Fibroblast of skin of back (primary cell): ENCODE measurements around the gene C10orf143. TPM values are rescaled to one million over a fixed set of nuclear protein-coding genes. Genes with fewer than 3 reads are reported as not detected.
"Not testable (repeated sequence)": the region's sequence is repeated elsewhere in the genome, so short reads cannot be mapped to it uniquely, and the experiment has no call there.

Source experiments
- DNase-seq: peaks from one replicate; pipeline ENCODE4 v3.0.0-alpha.2; 2013
- polyA plus RNA-seq, 2 experiments: library from polyadenylated mRNA; unstranded; fragments of 120-200 nt; gene quantifications; one replicate each; pipeline ENCODE4 v1.2.1, GENCODE V29; 2013; ENCODE audit not compliant: insufficient read length in 2 of 2

Gene C10orf143
- 1.3 TPM for polyA plus RNA-seq (2013, experiment 1 of 2; ENCODE audit: insufficient read length)
- polyA plus RNA-seq (2013, experiment 2 of 2; ENCODE audit: insufficient read length), result 0.52 TPM

DNA sequence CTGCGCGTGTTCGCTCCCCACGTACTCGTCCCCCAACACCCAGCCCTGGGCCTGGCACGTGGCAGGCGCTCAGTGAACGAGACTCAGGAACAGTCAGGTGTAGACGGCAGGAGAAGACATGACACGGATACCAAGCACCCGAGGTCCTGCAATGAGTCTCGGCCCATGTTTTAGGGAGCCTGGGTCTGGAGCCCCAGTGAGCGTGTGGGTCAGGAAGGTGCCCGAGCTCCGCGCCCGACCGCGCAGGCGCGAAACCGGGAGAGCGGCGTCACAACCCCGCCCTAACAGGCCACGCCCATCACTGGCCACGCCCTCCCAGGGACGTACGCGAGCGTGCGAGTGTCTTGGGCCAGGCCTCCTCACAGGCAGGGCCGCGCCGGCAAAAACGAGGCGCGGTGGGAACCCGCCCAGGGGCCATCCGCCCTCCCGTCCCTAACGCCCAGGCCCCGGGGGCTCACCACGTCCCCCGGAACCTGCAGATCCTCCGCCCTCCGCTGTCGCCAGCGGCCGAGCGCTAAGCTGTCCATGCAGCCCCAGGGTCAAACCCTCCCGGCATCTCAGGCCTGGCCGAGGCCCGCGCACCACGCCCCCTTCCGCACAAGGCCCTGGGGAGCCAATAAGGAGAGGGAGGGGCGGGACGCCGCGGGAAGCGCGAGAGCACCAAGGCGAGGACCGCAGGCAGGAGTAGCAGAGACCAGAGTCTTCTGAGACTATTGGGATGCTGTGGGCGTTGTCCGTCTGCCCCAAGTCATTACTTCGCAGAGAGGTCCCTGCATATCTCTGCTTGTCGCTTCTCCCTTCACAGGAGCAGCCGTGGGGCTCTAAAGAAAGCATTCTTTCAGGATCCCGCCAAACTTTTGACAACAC is at the start of gene C10orf143:
C10orf143 (minus strand) TSS at position 585 of the 867 bp plus-strand sequence; CDS start at position 527, 58 bp downstream.
- peak; percentile 97 for DNase-seq

DNA sequence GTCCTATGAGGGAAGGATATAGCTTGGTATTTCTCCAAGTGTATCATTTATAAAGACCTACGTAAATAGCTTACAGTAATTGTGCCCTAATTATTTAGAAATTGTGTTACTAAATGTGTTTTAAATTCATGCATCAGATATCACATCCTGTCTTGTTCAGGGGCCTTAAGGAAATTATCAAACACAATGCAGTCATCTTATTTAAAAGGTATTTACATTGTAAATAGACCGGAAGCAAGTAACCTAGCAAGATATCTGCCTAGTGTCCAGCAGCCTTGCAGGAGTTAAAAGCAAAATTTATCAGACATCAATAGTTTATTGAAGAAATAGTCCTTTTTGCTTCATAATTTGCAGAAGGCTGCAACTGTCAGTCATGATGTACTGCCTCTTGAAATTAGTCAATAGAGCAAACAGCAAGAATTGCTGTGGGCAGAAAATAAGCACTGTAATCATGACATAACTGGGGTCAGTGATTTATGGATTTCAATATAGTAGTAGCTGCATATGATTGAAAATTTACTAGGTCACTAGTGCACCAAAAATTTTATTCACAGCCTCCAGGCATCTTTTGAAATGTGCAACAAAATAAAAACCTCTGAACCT is 48.7 kb upstream of the C10orf143 start:
- no peak for DNase-seq

DNA sequence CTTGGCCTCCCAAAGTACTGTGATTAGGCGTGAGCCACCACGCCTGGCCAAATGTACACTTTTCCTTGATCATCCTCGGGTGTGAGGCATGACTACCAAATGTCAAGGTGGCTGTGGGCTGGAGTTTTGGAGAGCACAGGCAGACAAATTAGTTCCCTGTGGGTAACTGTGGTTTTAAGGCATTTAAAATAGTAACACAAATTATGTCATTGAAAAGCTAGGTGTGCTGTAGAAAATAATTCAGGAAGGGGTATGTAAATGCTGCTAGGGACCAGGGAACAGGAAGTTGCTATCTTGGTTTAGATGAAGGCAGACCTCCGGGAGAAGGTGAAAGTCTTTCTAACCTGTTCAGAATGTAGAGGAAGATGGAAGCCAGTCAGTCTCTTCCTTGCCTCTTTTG is 35.4 kb upstream of the C10orf143 start:
- no peak for DNase-seq

DNA sequence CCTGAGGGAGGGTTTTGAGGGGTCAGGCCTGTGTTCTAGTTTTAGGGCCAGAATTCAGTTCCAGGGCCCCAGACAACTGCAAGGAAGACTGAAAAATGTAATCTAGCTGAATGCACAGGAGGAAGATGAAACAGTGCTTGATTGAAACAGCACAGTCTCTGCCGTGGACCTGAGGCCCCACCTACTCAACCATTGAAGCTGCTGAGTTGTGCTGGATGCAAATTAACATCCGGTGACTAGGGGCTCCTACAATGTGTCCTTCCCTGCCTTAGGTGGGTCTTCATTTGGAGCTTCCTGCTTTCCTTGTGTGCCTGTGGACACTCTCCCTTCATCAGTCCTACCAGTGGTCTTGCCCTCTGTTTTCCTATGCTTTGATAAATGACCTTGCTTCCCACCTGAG is 31.2 kb upstream of the C10orf143 start:
- no peak for DNase-seq

DNA sequence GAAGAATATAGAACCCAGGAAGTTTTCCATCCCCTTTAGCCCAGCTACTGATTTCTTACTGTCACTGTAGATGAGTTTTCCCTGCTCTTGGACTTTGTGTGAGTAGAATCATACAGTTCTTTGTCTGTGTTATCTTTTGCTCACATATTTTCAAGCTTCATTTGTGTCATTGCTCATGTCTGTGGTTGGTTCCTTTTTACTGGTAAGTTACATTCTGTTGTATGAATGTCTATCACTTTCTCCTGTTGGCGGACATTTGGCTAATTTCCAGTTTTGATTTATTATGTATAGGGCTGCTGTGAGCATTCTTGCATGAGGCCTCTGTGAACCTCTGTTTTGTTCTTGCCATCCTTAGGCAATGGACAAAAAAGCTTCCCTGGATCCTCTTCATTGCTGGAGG is 30.8 kb upstream of the C10orf143 start:
- peak; percentile 28 for DNase-seq

DNA sequence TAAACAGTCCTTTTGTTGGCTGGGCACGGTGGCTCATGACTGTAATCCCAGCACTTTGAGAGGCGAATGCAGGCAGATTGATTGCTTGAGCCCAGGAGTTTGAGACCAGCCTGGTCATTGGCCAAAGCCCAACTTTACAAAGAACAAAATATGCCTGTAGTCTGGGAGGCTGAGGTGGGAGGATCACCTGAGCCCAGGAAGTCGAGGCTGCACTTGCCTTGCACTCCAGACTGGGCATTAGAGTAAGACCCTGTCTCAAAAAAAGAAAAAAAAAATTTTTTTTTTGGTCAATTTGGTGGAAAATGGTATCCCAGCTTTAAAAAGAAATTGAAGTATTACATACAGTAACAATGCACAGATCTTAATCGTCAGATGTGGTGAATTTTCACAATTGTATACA is 30.4 kb upstream of the C10orf143 start:
- DNase-seq, result no peak

DNA sequence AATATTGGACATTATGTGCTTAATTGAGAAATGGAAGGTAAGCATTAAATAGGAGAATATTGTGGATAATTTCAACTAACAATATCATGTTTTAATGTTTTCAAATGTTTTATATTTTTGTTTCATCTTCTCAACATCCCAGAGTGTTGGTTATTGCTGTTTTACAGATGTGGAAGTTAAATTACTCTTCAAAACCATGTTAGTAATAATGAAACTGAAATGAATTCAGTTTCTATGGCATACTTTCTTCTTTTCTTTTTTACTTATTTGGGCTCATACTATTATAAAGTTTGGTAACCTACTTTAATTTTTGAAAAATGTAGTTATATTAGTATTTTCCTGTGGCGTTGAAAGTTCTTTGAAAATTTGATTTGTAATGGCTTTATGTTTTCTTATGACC is 29.8 kb upstream of the C10orf143 start:
- DNase-seq, result no peak

DNA sequence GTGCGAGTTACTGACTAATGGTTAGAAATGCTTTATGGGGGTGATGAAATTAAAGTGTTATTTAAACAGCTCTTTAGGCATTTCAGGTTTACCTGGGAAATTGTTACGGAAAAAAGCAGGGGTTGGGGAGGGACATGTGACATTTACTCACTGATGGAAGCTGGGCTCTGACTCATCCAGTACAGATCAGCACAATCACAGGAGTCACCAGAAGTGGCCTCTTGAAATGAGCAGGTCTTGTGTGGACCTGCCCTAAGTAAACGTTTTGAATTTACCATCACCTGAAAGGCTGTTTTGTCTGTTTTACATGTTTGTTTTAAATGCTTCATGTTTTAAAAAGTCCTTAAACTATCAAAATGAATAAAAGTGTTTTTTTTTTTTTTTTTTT is 27.8 kb upstream of the C10orf143 start:
- peak; percentile 41 for DNase-seq

DNA sequence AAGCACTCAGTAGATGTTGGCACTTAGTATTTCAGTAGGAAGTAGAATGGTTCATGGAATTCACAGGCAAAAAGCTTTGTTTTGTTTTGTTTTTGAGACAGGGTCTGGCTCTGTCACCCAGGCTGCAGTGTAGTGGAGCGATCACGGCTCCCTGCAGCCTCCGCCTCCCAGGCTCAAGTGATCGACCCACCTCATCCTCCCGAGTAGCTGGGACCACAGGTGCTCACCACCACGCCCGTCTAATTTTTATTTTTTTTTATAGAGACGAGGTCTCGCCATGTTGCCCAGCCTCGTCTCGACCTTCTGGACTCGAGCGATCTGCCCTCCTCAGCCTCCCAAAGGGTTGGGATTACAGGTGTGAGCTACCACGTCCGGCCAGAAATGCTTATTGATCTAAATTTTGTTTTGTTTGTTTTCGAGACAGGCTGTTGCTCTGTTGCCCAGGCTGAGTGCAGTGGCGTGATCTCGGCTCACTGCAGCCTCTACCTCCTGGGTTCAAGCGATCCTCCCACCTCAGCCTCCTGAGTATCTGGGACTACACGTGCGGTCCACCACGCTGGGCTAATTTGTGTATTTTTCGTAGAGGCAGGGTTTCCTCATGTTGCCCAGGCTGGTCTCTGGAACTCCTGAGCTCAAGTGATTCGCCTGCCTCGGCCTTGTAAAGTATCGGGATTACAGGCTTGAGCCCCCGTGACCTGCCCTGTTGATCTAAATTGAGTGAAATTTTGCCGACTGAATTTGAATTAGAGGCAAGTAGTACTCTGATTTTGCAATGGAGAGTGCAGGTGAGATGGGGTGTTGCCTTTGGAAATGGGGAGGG is 27.2 kb upstream of the C10orf143 start:
- no peak for DNase-seq

DNA sequence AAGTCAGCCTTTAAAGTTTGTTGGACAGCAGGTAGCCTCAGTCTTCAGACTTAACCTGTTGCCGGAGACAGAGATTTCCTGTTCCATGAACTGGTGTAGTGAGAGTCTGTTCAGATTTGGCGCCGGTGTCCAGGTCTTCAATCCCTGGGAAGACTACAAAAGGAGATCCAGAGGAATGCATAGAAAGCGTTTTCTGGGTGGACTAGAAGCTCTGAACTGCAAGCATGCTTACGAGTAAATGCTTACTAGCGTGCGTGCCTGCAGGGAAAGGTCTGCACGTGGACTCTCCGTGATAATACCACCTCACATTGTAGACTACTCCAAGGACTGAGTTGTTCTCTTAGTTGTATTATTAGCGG is 26.4 kb upstream of the C10orf143 start:
- peak; percentile 24 for DNase-seq

DNA sequence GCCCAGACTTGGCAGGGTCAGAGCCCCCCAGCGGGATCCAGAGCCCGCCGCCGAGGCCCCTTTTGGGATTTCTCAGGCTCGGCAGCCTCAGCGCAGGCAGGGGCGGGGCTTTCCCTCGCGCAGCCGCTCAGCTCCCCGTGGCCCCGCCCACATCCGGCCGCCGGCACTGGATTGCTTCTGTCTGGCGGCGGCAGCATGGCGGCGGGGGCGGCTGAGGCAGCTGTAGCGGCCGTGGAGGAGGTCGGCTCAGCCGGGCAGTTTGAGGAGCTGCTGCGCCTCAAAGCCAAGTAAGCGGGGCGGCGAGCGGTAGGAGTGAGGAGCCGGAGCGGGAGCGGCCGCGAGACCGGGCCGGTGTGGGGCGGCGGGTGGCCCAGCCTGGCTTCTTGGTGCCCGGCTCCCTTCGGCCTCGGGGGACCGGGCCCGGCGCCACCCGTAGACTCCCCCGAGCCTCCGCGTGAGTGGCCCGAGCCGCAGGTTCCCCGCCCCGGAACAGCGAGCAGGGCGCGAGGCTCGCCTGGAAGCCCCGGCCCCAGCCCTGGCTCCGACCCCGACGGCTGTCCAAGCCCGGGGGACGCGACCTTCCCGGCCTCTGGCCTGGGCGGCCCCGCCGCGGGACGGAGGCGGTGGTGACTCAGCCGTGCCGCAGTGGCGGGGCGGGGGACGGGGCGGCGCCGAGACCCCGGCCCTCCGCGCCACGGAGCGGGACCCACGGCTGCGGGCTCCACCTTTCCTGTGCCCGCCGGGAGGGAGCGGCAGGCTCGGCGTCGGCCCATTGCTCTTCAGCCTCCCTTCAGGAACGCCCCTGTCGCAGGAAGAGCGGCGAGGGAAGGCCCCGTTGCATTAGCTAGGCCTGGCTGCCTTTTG is 25.8 kb upstream of the C10orf143 start, which contains the start of gene GLRX3:
GLRX3 (plus strand) TSS at position 166 of the 864 bp plus-strand sequence; CDS start at position 196, 30 bp downstream.
- peak; percentile 85 for DNase-seq

DNA sequence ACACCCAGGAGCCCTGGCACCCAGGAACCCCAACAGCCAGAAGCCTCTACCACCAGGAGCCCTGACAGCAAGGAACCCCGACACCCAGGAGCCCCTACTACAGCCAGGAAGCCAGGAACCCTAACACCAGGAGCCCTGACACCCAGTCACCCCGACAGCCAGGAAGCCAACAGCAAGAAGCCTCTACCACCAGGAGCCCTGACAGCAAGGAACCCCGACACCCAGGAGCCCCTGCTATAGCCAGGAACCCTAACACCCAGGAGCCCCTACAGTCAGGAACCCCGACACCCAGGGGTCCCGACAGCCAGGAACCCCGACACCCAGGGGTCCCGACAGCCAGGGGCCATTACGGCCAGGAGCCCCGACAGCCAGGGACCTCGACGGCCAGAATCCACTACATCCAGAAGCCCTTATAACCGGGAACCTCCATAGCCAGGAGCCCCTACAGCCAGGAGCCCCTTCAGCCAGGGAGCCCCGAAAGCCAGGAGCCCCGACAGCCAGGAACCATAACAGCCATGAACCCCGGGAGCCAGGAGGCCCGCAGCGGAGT is 25.1 kb upstream of the C10orf143 start:
- no peak for DNase-seq

DNA sequence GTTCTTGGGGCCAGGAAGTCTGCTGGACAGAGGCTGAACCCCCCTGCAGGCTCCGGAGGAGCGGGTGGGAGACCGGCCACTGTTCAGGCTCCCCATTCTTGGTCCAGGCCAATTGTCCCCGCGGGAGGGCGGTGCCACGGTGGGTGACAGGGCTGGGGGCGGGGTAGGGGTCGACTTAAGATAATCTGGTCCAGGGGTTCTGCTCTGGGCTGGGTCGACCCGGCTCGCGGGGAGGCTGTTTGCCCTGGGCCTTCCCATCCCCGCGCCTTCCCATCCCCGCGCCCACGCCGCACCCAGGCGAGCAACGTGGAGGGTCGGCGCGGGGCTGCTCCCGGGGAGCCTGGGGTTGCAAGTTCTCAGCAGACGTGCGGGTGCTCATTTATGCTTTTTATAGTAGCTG is 18.3 kb upstream of the C10orf143 start:
- DNase-seq, result no peak

DNA sequence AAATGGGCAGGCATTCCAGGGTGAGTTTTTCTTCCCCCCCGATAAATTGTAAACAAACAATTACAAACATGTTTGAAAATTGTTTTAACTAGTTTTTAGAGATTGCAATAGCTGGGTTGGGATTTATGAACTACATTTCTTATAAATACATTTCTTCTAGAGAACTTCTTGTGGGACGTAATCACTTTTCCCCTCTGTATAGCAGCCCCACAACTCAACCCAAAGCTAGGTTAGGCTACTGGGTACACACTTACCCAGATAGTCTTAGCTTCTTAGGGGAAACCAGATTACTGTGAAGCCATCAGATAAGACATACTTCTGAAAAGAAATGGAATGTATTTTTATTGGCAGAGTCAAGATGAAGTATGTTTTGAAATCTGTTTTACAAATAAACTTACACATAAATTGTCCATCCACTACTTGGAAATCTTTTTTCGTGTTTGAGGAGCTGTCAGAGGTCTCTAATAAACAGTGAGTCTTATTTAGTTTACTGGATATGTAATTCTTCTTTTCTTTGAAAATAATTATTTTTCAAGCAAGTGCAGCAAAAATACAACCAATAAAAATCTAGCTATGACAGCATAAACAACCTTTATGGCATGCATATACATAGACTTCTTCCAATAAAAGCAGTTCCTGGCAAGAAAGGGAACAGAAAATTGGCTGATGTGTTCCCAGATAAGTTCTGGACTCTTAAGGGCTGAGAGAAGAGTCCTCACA is 17.6 kb upstream of the C10orf143 start:
- DNase-seq, result peak; percentile 14

DNA sequence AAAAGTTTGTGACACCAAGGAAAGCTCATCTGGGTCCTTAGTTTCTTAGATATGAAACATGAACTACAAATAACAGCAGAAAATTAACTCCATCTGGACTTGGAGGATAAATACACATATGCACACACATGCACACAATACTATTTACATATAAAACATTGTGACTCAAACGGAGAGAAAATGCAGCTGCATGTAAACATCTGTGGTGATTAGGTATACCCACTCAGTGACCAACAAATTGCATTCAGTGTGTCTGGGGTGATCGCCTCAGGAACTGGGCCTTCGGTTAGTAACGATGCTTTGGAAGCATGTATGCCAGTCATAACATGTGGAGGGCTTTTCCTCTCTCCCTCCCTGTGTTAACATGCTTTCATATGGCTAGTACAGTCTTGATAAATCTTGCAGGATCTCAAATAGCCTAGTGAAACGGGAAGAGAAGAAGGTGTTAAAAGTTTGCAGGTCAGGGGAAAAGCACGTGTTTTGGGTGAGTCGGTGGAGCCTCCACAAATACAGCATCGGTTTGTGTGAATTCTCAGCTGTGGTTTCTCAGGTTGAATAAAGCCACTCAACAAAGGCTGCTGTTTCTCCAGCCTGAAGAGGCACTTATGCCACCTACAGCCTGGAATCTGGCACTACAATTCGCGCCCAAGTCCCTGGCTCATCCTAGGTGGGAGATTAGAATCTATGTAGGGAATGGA is 16.9 kb upstream of the C10orf143 start:
- DNase-seq, result peak; percentile 69

DNA sequence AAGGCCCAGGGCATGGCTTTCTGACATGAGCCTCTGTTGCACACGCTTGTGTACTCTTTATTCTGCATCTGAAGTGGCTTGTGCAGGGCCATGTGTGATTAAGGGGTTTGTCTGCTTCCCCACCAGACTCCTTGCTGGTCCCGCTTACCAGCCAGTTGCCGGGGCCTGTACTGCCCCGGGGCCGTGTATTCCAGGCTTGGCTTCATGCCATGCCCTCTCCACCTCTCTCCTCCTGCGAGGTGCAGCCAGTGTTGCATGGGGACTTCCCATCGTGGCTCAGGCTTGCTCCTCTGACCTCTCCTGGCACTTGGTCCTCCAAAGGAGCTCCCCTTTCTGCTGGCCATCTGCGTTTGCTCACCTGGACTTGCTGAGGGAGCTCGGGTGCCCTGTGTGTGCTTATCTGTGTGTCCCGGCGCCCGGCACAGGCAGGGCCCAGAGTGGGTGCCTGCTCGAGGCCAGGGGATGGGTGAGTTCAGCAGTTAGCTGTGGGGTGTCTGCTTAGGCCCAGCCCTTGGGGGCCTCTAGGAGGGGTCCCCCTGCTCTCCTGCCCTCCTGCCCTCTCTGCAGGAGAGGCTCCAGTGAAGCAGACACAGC is 11.0 kb upstream of the C10orf143 start:
- no peak for DNase-seq

DNA sequence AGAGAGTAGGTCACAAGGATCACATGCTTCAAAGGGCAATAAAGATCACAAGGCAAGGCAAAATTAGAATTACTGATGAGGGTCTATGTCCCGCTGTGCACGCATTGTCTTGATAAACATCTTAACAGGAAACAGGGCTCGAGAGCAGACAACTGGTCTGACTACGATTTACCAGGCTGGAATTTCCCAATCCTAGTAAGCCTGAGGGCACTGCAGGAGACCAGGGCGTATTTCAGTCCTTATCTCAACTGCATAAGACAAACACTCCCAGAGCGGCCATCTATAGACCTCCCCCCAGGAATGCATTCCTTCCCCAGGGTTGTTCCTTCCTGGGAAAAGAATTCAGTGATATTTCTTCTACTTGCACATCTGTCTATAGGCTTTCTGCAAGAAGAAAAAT is 6.9 kb upstream of the C10orf143 start:
- DNase-seq, result not testable (repeated sequence)

DNA sequence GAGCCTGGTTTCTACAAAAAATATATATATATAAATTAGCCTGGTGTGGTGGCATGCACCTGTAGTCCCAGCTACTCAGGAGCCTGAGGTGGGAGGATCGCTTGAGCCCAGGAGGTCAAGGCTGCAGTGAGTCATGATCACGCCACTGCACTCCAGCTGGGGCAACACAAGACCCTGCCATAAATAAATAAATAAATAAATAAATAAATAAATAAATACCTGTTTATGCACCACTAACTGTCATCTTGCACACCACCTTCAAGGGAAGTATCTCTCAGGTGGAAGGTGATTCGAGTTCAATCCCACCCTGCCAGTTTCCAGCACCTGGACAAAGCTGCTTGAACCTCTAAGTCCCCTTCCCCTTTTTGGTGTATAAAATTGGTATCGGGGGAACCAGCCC is 6.3 kb upstream of the C10orf143 start:
- DNase-seq, result not testable (repeated sequence)

DNA sequence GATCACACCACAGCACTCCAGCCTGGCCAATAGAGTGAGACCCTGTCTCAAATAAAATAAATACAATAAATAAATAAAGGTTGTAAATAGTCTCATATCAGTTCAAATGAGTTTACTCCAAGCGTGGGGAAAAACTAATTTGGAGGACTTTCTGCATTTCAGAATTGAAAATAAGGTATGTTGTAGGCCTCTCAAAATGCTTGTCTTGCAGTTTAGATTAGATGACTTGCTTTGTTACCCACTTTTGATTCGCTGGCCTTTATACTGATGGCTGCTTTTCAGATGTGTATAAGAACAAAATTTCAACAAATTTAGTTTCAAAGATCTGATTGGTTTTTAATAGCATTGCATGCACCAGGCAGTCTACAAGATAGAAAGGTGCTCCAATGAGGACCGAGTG is 2.2 kb upstream of the C10orf143 start:
- no peak for DNase-seq

DNA sequence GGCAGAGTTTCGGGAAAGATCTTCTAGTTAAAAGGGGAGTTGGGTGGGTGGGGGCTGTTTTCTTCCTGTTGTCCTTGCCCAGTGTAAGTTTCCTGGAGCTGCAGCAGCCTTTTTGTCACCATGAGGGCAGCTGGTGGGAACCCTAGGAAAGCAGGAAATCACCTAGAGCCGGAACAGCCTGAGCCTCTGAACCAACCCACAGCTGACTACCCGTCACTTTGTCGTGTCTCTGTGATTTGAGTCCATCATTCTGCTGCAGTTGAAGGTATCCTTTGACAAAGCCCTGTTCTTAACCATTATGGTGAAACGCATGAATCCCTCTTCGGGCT is 1.2 kb upstream of the C10orf143 start:
- DNase-seq, result no peak
